SK-N-SH treated with all-trans-retinoic acid at 6 μM for 48 hours (cell line): ENCODE data around the gene ZNF764.

Experiments
- ATAC-seq: fragments of 200-7000 bp; cut with Tn5 transposase; 3 replicates; pipeline ENCODE4 v1.9.1; 2020; ENCODE audit warnings: mild to moderate bottlenecking, moderate library complexity
- ARNTL ChIP-seq: fragments of 450-650 bp; formaldehyde crosslinking; IDR thresholded peaks from 2 replicates; pipeline ENCODE4 v1.5.0; 2020; ENCODE audit warnings: low read depth, mild to moderate bottlenecking, moderate library complexity, borderline replicate concordance
- BACH2 ChIP-seq: fragments of 250-450 bp; sonication (Bioruptor Pico); IDR thresholded peaks from 2 replicates; pipeline ENCODE4 v1.9.0; 2021; ENCODE audit warnings: mild to moderate bottlenecking, borderline replicate concordance
- ESRRG ChIP-seq: fragments of 250-450 bp; sonication (Bioruptor Pico); IDR thresholded peaks from 2 replicates; pipeline ENCODE4 v1.6.1; 2021; ENCODE audit warnings: mild to moderate bottlenecking
- GLIS3 ChIP-seq: fragments of 250-450 bp; sonication (Bioruptor Pico); IDR thresholded peaks from 2 replicates; pipeline ENCODE4 v1.5.0; 2020; ENCODE audit warnings: mild to moderate bottlenecking, moderate library complexity
- OSR1 ChIP-seq: fragments of 250-450 bp; sonication (Bioruptor Pico); IDR thresholded peaks from 2 replicates; pipeline ENCODE4 v1.8.0; 2022; ENCODE audit warnings: moderate library complexity, mild to moderate bottlenecking, inconsistent platforms
- PPARA ChIP-seq: fragments of 250-450 bp; sonication (Bioruptor Pico); IDR thresholded peaks from 2 replicates; pipeline ENCODE4 v1.5.0; 2020; ENCODE audit warnings: mild to moderate bottlenecking, borderline replicate concordance
- RARB ChIP-seq: fragments of 250-450 bp; sonication (Bioruptor Pico); IDR thresholded peaks from 2 replicates; pipeline ENCODE4 v1.8.0; 2021; ENCODE audit warnings: mild to moderate bottlenecking, moderate library complexity
- SNAI2 ChIP-seq: fragments of 250-450 bp; sonication (Bioruptor Pico); IDR thresholded peaks from 2 replicates; pipeline ENCODE4 v1.5.0; 2020; ENCODE audit warnings: mild to moderate bottlenecking, moderate library complexity
- TCF4 ChIP-seq: fragments of 250-450 bp; sonication (Bioruptor Pico); IDR thresholded peaks from 2 replicates; pipeline ENCODE4 v1.8.0; 2021; ENCODE audit warnings: mild to moderate bottlenecking, moderate library complexity, borderline replicate concordance
- ZC3H10 ChIP-seq: fragments of 250-450 bp; sonication (Bioruptor Pico); IDR thresholded peaks from 2 replicates; pipeline ENCODE4 v1.5.1; 2021; ENCODE audit warnings: mild to moderate bottlenecking, moderate library complexity
- ZFP3 ChIP-seq: fragments of 250-450 bp; sonication (Bioruptor Pico); IDR thresholded peaks from 2 replicates; pipeline ENCODE4 v1.5.0; 2020; ENCODE audit warnings: mild to moderate bottlenecking, moderate library complexity
- ZFP30 ChIP-seq: fragments of 450-650 bp; formaldehyde crosslinking; IDR thresholded peaks from 2 replicates; pipeline ENCODE4 v1.5.0; 2022; ENCODE audit warnings: mild to moderate bottlenecking, moderate library complexity
- ZNF70 ChIP-seq: fragments of 450-650 bp; formaldehyde crosslinking; IDR thresholded peaks from 2 replicates; pipeline ENCODE4 v1.5.0; 2020; ENCODE audit warnings: mild to moderate bottlenecking, moderate library complexity
- ZNF8 ChIP-seq: fragments of 450-650 bp; formaldehyde crosslinking; IDR thresholded peaks from 2 replicates; pipeline ENCODE4 v1.5.0; 2020; ENCODE audit warnings: mild to moderate bottlenecking, moderate library complexity
- TF ChIP-seq, protein P1 (sequence below): fragments of 250-450 bp; sonication (Bioruptor Pico); IDR thresholded peaks from 2 replicates; pipeline ENCODE4 v1.5.1; 2021; ENCODE audit warnings: mild to moderate bottlenecking, moderate library complexity
- TF ChIP-seq, protein P2 (sequence below): fragments of 250-450 bp; sonication (Bioruptor Pico); IDR thresholded peaks from 2 replicates; pipeline ENCODE4 v1.8.0; 2021; ENCODE audit warnings: low read depth, mild to moderate bottlenecking, moderate library complexity, borderline replicate concordance
- TF ChIP-seq, protein P3 (sequence below): fragments of 250-450 bp; sonication (Bioruptor Pico); IDR thresholded peaks from 2 replicates; pipeline ENCODE4 v1.5.1; 2020; ENCODE audit warnings: low read depth, mild to moderate bottlenecking, moderate library complexity
- TF ChIP-seq, protein P4 (sequence below): fragments of 250-450 bp; sonication (Bioruptor Pico); IDR thresholded peaks from 2 replicates; pipeline ENCODE4 v1.8.0; 2020; ENCODE audit warnings: mild to moderate bottlenecking, moderate library complexity, borderline replicate concordance
- TF ChIP-seq, protein P5 (sequence below): fragments of 250-450 bp; sonication (Bioruptor Pico); IDR thresholded peaks from 2 replicates; pipeline ENCODE4 v1.5.0; 2020; ENCODE audit warnings: mild to moderate bottlenecking, moderate library complexity

The ZNF764 gene

DNA sequence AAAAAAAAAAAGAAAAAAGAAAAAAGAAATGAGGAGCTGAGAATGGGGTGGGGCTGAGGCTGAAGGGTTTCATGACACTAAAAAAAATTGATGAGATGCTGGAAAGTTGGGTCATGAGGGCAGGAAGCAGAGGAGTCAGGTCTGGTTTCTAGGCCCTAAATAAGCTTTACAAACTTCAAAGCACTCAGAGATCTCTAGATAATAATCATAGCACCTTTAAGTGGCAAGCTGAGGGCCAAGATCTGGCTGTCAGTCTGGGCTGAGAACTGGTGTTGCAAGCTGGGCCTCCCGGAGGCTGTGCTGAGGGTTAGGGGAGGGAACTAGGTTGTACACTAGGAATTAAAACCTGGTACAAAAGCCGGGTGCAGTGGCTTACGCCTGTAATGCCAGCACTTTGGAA is 6.4 kb downstream of the ZNF764 start (continued):
- no peak for TF ChIP-seq SNAI2 (CRISPR knock-in tag)

DNA sequence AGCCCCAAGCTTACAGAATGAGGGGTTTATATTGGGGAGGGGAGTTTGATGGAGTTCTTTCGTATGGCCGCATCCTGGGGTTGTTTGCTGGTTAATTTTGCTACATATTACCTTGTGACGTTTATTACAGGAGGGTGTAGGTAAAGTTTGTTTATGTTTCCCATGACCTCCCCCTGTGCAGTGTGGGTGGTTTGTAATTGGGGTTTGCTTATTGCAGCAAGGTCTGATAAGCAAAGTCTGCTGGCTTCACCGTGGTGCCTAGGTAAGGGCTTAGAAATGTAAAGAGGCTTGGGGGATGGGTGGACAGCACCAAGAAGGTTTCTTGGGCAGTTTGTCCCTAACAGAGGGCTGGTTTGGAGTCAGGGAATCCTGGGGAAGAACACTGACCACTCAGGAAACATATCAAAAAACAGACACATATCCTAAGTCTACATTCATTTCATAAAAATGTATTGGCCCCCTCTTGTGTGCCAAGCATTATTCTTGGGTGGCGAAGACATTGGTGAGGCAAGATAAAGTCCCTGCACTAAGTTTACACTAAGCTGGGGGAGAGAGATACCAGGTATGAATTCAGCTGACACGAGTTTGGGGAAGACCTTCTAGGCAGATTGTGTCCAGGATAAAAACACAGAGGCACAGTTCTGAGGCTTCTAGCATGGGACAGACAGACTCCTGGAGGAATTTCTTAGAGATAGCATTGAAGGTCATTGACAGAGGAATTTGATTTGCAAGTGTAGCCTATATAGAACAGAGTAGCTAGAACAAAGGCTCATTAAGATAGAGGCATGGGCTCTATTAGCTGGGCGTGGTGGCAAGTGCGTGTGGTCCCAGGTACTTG is 9.5 kb downstream of the ZNF764 start:
- TF ChIP-seq ARNTL (CRISPR knock-in tag) (no peak), ZNF70 (CRISPR knock-in tag) (no peak), SNAI2 (CRISPR knock-in tag) (no peak), ZFP3 (CRISPR knock-in tag) (no peak), OSR1 (no peak), ESRRG (no peak), ZC3H10 (CRISPR knock-in tag) (no peak), ZNF8 (CRISPR knock-in tag) (no peak), RARB (CRISPR knock-in tag) (no peak), GLIS3 (no peak), PPARA (CRISPR knock-in tag) (no peak)
- TF ChIP-seq, protein P1, sequence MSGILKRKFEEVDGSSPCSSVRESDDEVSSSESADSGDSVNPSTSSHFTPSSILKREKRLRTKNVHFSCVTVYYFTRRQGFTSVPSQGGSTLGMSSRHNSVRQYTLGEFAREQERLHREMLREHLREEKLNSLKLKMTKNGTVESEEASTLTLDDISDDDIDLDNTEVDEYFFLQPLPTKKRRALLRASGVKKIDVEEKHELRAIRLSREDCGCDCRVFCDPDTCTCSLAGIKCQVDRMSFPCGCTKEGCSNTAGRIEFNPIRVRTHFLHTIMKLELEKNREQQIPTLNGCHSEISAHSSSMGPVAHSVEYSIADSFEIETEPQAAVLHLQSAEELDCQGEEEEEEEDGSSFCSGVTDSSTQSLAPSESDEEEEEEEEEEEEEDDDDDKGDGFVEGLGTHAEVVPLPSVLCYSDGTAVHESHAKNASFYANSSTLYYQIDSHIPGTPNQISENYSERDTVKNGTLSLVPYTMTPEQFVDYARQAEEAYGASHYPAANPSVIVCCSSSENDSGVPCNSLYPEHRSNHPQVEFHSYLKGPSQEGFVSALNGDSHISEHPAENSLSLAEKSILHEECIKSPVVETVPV: no peak
- TF ChIP-seq, protein P2, sequence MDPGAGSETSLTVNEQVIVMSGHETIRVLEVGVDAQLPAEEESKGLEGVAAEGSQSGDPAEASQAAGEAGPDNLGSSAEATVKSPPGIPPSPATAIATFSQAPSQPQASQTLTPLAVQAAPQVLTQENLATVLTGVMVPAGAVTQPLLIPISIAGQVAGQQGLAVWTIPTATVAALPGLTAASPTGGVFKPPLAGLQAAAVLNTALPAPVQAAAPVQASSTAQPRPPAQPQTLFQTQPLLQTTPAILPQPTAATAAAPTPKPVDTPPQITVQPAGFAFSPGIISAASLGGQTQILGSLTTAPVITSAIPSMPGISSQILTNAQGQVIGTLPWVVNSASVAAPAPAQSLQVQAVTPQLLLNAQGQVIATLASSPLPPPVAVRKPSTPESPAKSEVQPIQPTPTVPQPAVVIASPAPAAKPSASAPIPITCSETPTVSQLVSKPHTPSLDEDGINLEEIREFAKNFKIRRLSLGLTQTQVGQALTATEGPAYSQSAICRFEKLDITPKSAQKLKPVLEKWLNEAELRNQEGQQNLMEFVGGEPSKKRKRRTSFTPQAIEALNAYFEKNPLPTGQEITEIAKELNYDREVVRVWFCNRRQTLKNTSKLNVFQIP (CRISPR knock-in tag): no peak
- TF ChIP-seq, protein P3, sequence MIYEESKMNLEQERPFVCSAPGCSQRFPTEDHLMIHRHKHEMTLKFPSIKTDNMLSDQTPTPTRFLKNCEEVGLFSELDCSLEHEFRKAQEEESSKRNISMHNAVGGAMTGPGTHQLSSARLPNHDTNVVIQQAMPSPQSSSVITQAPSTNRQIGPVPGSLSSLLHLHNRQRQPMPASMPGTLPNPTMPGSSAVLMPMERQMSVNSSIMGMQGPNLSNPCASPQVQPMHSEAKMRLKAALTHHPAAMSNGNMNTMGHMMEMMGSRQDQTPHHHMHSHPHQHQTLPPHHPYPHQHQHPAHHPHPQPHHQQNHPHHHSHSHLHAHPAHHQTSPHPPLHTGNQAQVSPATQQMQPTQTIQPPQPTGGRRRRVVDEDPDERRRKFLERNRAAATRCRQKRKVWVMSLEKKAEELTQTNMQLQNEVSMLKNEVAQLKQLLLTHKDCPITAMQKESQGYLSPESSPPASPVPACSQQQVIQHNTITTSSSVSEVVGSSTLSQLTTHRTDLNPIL (CRISPR knock-in tag): no peak
- TF ChIP-seq, protein P4, sequence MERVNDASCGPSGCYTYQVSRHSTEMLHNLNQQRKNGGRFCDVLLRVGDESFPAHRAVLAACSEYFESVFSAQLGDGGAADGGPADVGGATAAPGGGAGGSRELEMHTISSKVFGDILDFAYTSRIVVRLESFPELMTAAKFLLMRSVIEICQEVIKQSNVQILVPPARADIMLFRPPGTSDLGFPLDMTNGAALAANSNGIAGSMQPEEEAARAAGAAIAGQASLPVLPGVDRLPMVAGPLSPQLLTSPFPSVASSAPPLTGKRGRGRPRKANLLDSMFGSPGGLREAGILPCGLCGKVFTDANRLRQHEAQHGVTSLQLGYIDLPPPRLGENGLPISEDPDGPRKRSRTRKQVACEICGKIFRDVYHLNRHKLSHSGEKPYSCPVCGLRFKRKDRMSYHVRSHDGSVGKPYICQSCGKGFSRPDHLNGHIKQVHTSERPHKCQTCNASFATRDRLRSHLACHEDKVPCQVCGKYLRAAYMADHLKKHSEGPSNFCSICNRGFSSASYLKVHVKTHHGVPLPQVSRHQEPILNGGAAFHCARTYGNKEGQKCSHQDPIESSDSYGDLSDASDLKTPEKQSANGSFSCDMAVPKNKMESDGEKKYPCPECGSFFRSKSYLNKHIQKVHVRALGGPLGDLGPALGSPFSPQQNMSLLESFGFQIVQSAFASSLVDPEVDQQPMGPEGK (CRISPR knock-in tag): no peak
- no peak; the same call in 2 of the 3 replicates for ATAC-seq

DNA sequence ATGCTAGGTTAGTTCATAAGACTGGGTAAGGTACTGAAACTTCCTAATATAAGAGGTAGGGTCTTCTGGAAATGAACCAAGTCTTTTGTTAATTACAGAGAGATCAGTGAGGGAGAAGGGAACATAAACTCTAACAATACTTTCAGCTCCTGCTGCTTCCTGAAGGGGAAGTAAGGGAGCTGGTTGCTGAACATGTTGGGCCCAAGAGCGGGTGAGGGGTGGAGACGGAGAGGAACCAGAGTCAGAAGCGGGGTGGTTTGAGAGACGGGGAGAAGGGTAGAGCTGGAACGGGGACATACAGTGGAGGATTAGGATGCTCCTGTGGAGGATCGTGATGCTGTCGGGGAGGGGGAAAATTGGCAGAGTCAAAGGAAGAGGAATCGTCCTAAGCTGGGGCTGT is 12.1 kb downstream of the ZNF764 start:
- TF ChIP-seq ZNF8 (CRISPR knock-in tag) (no peak), RARB (CRISPR knock-in tag) (no peak)
- TF ChIP-seq, protein P3 (CRISPR knock-in tag): no peak
- TF ChIP-seq, protein P4 (CRISPR knock-in tag): no peak
- no peak for ATAC-seq

DNA sequence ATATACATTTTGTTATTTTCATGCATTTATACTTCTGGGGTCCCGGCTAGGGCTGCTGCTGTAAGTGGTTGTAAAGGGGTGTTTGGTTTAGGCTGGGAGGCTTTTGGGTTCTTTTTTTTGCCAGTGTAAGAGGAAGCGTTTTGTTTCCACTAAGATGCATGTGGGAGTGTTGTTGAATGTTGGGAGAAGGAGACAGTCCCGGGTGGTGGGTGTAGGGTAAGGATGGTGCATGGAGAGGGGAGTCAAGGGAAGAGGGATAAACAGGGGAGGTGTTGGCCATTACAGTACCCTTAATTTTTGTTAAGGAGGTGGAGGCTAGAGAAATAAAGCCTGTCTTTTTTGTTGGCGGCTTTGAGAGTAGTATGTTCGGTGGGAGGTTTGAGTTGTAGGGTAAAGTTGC is 15.1 kb downstream of the ZNF764 start:
- TF ChIP-seq ZNF70 (CRISPR knock-in tag) (no peak), PPARA (CRISPR knock-in tag) (no peak), ZNF8 (CRISPR knock-in tag) (no peak), ZFP3 (CRISPR knock-in tag) (no peak), ZFP30 (no peak), BACH2 (no peak), GLIS3 (no peak), TCF4 (CRISPR knock-in tag) (no peak), SNAI2 (CRISPR knock-in tag) (no peak)
- TF ChIP-seq, protein P1: no peak
- TF ChIP-seq, protein P5, sequence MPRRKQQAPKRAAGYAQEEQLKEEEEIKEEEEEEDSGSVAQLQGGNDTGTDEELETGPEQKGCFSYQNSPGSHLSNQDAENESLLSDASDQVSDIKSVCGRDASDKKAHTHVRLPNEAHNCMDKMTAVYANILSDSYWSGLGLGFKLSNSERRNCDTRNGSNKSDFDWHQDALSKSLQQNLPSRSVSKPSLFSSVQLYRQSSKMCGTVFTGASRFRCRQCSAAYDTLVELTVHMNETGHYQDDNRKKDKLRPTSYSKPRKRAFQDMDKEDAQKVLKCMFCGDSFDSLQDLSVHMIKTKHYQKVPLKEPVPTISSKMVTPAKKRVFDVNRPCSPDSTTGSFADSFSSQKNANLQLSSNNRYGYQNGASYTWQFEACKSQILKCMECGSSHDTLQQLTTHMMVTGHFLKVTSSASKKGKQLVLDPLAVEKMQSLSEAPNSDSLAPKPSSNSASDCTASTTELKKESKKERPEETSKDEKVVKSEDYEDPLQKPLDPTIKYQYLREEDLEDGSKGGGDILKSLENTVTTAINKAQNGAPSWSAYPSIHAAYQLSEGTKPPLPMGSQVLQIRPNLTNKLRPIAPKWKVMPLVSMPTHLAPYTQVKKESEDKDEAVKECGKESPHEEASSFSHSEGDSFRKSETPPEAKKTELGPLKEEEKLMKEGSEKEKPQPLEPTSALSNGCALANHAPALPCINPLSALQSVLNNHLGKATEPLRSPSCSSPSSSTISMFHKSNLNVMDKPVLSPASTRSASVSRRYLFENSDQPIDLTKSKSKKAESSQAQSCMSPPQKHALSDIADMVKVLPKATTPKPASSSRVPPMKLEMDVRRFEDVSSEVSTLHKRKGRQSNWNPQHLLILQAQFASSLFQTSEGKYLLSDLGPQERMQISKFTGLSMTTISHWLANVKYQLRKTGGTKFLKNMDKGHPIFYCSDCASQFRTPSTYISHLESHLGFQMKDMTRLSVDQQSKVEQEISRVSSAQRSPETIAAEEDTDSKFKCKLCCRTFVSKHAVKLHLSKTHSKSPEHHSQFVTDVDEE (CRISPR knock-in tag): no peak
- ATAC-seq: no peak
